BJ (cell line): ENCODE results near the gene SPOP. TPM values are rescaled to one million over a fixed set of nuclear protein-coding genes. Genes with fewer than 3 reads are reported as not detected.

Experiments
- CTCF ChIA-PET: fragments of 350-600 bp; formaldehyde crosslinking; extraction: SDS; loops from one replicate; lab custom pipeline; 2021; ENCODE audit warnings: antibody characterized with exemption, inconsistent platforms; lab: Yijun Ruan, JAX
- POLR2A ChIA-PET: fragments of 300-600 bp; sonication (Branson Sonifier 250); formaldehyde crosslinking; extraction: SDS; loops from one replicate; lab custom pipeline; 2021; ENCODE audit warnings: antibody characterized with exemption; lab: Charles Lee
- DNase-seq: peaks from one replicate; pipeline ENCODE4 v3.0.0-alpha.2; 2011; ENCODE audit warnings: low read depth
- H3K27me3 ChIP-seq: 2 replicates; pipeline ENCODE4 v1.6.0; 2011; ENCODE audit warnings: low read length; ENCODE audit not compliant: control insufficient read depth, insufficient read depth
- H3K36me3 ChIP-seq: 2 replicates; pipeline ENCODE4 v1.5.1; 2011; ENCODE audit warnings: low read length; ENCODE audit not compliant: control insufficient read depth, insufficient read depth
- H3K4me3 ChIP-seq: 2 replicates; pipeline ENCODE4 v1.5.1; 2011; ENCODE audit warnings: low read depth, mild to moderate bottlenecking, control low read depth, low read length
- polyA plus RNA-seq: library from polyadenylated mRNA; depleted of rRNA; stranded (reverse); fragments of >200 nt; gene quantifications from 2 replicates; pipeline ENCODE4 v1.2.3, GENCODE V29; 2011
- TF ChIP-seq, protein P1 (sequence below): IDR thresholded peaks from 2 replicates; pipeline ENCODE4 v1.5.1; 2011; ENCODE audit warnings: low read depth, mild to moderate bottlenecking, control low read depth, inconsistent platforms, low read length, moderate library complexity; ENCODE audit not compliant: insufficient read depth

The SPOP gene
- polyA plus RNA-seq, 1 experiment = 136 TPM

GRCh38 chr17:49645654-49646053, 32.2 kb downstream of the SPOP start:
- Histone ChIP-seq H3K4me3 (no peak overlapping the region), H3K36me3 (no peaks in the 10 kb centered on the region), H3K27me3 (no peaks in the 10 kb centered on the region)
- TF ChIP-seq, protein P1, sequence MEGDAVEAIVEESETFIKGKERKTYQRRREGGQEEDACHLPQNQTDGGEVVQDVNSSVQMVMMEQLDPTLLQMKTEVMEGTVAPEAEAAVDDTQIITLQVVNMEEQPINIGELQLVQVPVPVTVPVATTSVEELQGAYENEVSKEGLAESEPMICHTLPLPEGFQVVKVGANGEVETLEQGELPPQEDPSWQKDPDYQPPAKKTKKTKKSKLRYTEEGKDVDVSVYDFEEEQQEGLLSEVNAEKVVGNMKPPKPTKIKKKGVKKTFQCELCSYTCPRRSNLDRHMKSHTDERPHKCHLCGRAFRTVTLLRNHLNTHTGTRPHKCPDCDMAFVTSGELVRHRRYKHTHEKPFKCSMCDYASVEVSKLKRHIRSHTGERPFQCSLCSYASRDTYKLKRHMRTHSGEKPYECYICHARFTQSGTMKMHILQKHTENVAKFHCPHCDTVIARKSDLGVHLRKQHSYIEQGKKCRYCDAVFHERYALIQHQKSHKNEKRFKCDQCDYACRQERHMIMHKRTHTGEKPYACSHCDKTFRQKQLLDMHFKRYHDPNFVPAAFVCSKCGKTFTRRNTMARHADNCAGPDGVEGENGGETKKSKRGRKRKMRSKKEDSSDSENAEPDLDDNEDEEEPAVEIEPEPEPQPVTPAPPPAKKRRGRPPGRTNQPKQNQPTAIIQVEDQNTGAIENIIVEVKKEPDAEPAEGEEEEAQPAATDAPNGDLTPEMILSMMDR = no peak
- POLR2A ChIA-PET = no interaction called here
- CTCF ChIA-PET = interaction anchor here (0.7 to 2.0 kb wide), 2 partner anchors 12 to 76 kb away, joined by 3 to 12 read pairs; no protein-coding TSS in a partner anchor
- DNase-seq = no peak

GRCh38 chr17:49640556-49640955, 37.3 kb downstream of the SPOP start:
- ChIA-PET CTCF (no interaction called here), POLR2A (no interaction called here)
- DNase-seq = no peak
- no peak overlapping the region for H3K4me3 ChIP-seq
- H3K36me3 ChIP-seq = no peaks in the 10 kb centered on the region
- H3K27me3 ChIP-seq = no peaks in the 10 kb centered on the region
- TF ChIP-seq, protein P1 = no peak

- no peaks in the 10 kb centered on the region for H3K27me3 ChIP-seq
- ChIA-PET POLR2A (no interaction called here), CTCF (interaction anchor here (0.6 to 1.9 kb wide), 3 partner anchors 11 to 69 kb away, joined by 3 to 5 read pairs (median 3); no protein-coding TSS in a partner anchor)
- H3K4me3 ChIP-seq = no peak overlapping the region
- no peaks in the 10 kb centered on the region for H3K36me3 ChIP-seq
- no peak for DNase-seq
- TF ChIP-seq, protein P1 = no peak
Measured at GRCh38 chr17:49638818-49639217, 39.1 kb downstream of the SPOP start.

- CTCF ChIA-PET = interaction anchor here (1.1 to 1.9 kb wide), 4 partner anchors 23 to 68 kb away, joined by 3 to 5 read pairs (median 3); no protein-coding TSS in a partner anchor
- DNase-seq = no peak
- Histone ChIP-seq H3K27me3 (no peaks in the 10 kb centered on the region), H3K36me3 (no peaks in the 10 kb centered on the region), H3K4me3 (no peak overlapping the region)
- TF ChIP-seq, protein P1 = no peak
- POLR2A ChIA-PET = no interaction called here
Measured at GRCh38 chr17:49637739-49638138, 40.2 kb downstream of the SPOP start.

DNA sequence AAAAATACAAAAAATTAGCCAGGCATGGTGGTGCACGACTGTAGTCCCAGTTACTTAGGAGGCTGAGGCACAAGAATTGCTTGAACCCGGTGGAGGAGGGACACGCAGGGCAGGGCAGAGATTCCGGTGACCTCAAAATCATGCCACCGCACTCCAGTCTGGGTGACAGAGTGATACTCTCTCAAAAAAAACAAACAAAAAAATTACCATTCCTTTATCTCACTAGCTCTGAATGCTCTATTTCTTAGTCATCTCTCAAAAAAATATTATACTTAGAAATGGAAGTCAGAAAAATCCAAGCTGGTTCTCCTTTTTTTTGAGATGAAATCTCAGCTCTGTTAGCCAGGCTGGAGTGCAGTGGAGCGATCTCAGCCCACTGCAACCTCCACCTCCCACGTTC, 40.8 kb downstream of the SPOP start:
- DNase-seq = no peak
- ChIA-PET POLR2A (no interaction called here), CTCF (interaction anchor here (0.6 to 1.1 kb wide), 3 partner anchors 24 to 67 kb away, joined by 3 read pairs; no protein-coding TSS in a partner anchor)
- Histone ChIP-seq H3K36me3 (no peaks in the 10 kb centered on the region), H3K4me3 (no peak overlapping the region), H3K27me3 (no peaks in the 10 kb centered on the region)
- TF ChIP-seq, protein P1 = no peak
